A673 (cell line): Measurements from ENCODE around the gene VMAC. TPM values are rescaled to one million over a fixed set of nuclear protein-coding genes. Genes with fewer than 3 reads are reported as not detected.

ENCODE experiments used
- BruUV-seq: library from RNA; stranded (reverse); fragments of 400-500 nt; replicated peaks from 2 replicates; lab custom pipeline; 2021; lab: Mats Ljungman, UMichigan
- CTCF ChIA-PET: fragments of 300-600 bp; sonication (Branson Sonifier 250); formaldehyde crosslinking; loops from one replicate; lab custom pipeline; 2022; ENCODE audit warnings: antibody characterized with exemption; lab: Charles Lee
- POLR2A ChIA-PET: fragments of 300-600 bp; sonication (Branson Sonifier 250); formaldehyde crosslinking; loops from one replicate; lab custom pipeline; 2022; ENCODE audit warnings: antibody characterized with exemption; ENCODE audit not compliant: low non-redundant PET; lab: Charles Lee
- DNase-seq: peaks from one replicate; pipeline ENCODE4 v3.0.0-alpha.2; 2015; ENCODE audit warnings: low spot score
- H3K27ac ChIP-seq: fragments of 200-600 bp; sonication (generic); 2 replicates; pipeline ENCODE4 v1.5.1; 2016; ENCODE audit warnings: mixed run types, low read depth, mild to moderate bottlenecking, mixed read lengths, antibody characterized with exemption, low read length; ENCODE audit not compliant: poor library complexity, severe bottlenecking
- H3K27me3 ChIP-seq: fragments of 200-600 bp; sonication (generic); replicated peaks from 2 replicates; pipeline ENCODE4 v1.6.1; 2017; ENCODE audit warnings: mixed run types, low read depth, mild to moderate bottlenecking, mixed read lengths, antibody characterized with exemption, low read length; ENCODE audit not compliant: insufficient read depth, poor library complexity
- H3K36me3 ChIP-seq: fragments of 200-600 bp; sonication (generic); 2 replicates; pipeline ENCODE4 v1.6.1; 2016; ENCODE audit warnings: mixed run types, mild to moderate bottlenecking, mixed read lengths, antibody characterized with exemption, low read length; ENCODE audit not compliant: insufficient read depth, poor library complexity, severe bottlenecking
- H3K4me1 ChIP-seq: fragments of 200-600 bp; sonication (generic); 2 replicates; pipeline ENCODE4 v1.6.1; 2017; ENCODE audit warnings: mixed run types, mild to moderate bottlenecking, mixed read lengths, antibody characterized with exemption, low read length; ENCODE audit not compliant: insufficient read depth, poor library complexity, severe bottlenecking
- H3K4me3 ChIP-seq: fragments of 200-600 bp; sonication (generic); 2 replicates; pipeline ENCODE4 v1.5.1; 2016; ENCODE audit warnings: low read depth, mixed run types, mild to moderate bottlenecking, mixed read lengths, low read length; ENCODE audit not compliant: poor library complexity, severe bottlenecking
- H3K9me3 ChIP-seq: fragments of 200-600 bp; sonication (generic); 2 replicates; pipeline ENCODE4 v1.6.1; 2016; ENCODE audit warnings: mixed run types, low read depth, mild to moderate bottlenecking, mixed read lengths, antibody characterized with exemption, low read length; ENCODE audit not compliant: poor library complexity, severe bottlenecking
- EZH2 ChIP-seq: fragments of 200-600 bp; sonication (generic); IDR thresholded peaks from 2 replicates; pipeline ENCODE4 v1.6.1; 2017; ENCODE audit warnings: borderline replicate concordance, low read depth, mild to moderate bottlenecking, mixed read lengths, antibody characterized with exemption, low read length; ENCODE audit not compliant: poor library complexity, severe bottlenecking
- intact Hi-C: fragments of 100-400 bp; cut with micrococcal nuclease; formaldehyde crosslinking; loops from one replicate; pipeline ENCODE4 v1.10.0; 2022; ENCODE audit not compliant: unreplicated experiment
- total RNA-seq: library from RNA; stranded (reverse); gene quantifications from 2 replicates; pipeline ENCODE4 v1.2.3, GENCODE V29; 2021
- TF ChIP-seq, protein P1 (sequence below): fragments of 300-800, 200-600 bp; sonication (generic); conservative IDR thresholded peaks from 2 replicates; pipeline ENCODE4 v1.5.1; 2017; ENCODE audit warnings: low read depth, mild to moderate bottlenecking, antibody characterized with exemption, low read length, moderate library complexity, mixed read lengths

The VMAC gene
- total RNA-seq, 1 experiment from 2014 or later = 0.67 TPM

DNA sequence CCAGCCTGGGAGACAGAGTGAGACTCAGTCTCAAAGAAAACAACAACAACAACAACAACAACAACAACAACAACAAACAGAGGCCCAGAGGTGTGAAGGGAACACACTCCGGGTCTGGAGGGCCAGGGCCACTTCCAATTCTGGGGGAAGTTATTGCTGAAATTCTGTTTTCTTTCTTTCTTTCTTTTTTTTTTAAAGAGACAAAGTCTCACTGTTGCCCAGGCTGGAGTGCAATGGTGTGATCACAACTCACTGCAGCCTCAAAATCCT lies 5.9 kb downstream of the VMAC start:
- no peak for TF ChIP-seq EZH2
- TF ChIP-seq, protein P1, sequence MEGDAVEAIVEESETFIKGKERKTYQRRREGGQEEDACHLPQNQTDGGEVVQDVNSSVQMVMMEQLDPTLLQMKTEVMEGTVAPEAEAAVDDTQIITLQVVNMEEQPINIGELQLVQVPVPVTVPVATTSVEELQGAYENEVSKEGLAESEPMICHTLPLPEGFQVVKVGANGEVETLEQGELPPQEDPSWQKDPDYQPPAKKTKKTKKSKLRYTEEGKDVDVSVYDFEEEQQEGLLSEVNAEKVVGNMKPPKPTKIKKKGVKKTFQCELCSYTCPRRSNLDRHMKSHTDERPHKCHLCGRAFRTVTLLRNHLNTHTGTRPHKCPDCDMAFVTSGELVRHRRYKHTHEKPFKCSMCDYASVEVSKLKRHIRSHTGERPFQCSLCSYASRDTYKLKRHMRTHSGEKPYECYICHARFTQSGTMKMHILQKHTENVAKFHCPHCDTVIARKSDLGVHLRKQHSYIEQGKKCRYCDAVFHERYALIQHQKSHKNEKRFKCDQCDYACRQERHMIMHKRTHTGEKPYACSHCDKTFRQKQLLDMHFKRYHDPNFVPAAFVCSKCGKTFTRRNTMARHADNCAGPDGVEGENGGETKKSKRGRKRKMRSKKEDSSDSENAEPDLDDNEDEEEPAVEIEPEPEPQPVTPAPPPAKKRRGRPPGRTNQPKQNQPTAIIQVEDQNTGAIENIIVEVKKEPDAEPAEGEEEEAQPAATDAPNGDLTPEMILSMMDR = no peak
- H3K4me3 ChIP-seq = no peak overlapping the region
- intact Hi-C loops = no loop called here
- H3K4me1 ChIP-seq = no peaks in the 10 kb centered on the region
- POLR2A ChIA-PET = no interaction called here
- CTCF ChIA-PET = no interaction called here
- no peaks in the 10 kb centered on the region for H3K27me3 ChIP-seq
- no TSS peak for BruUV-seq
- H3K27ac ChIP-seq = no peak overlapping the region
- DNase-seq = no peak
- peaks cover 5% of the 10 kb centered on the region for H3K36me3 ChIP-seq
- no peaks in the 10 kb centered on the region for H3K9me3 ChIP-seq

DNA sequence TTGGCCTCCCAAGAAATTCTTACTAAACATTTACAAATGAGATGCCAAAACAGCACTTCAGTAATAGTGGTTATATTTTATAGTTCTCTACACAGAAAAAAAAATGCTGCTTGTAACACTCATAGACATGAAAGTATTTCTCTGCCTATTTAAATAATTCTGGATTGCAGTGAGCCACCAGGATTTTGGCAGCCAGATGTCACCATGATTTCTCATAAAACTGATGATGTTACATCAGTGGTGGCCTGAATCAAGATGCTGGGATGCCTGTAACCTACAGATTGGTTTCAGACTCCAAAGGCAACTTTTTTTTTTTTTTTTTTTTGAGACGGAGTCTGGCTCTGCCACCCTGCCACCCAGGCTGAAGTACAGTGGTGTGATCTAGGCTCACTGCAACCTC lies 6.7 kb downstream of the VMAC start:
- Histone ChIP-seq H3K27ac (no peak overlapping the region), H3K36me3 (peaks cover 11% of the 10 kb centered on the region), H3K9me3 (no peaks in the 10 kb centered on the region), H3K4me3 (no peak overlapping the region), H3K4me1 (no peaks in the 10 kb centered on the region), H3K27me3 (no peaks in the 10 kb centered on the region)
- intact Hi-C loops = no loop called here
- ChIA-PET POLR2A (no interaction called here), CTCF (no interaction called here)
- TF ChIP-seq, protein P1 = no peak
- TF ChIP-seq EZH2 = no peak
- BruUV-seq = no TSS peak
- DNase-seq = no peak

DNA sequence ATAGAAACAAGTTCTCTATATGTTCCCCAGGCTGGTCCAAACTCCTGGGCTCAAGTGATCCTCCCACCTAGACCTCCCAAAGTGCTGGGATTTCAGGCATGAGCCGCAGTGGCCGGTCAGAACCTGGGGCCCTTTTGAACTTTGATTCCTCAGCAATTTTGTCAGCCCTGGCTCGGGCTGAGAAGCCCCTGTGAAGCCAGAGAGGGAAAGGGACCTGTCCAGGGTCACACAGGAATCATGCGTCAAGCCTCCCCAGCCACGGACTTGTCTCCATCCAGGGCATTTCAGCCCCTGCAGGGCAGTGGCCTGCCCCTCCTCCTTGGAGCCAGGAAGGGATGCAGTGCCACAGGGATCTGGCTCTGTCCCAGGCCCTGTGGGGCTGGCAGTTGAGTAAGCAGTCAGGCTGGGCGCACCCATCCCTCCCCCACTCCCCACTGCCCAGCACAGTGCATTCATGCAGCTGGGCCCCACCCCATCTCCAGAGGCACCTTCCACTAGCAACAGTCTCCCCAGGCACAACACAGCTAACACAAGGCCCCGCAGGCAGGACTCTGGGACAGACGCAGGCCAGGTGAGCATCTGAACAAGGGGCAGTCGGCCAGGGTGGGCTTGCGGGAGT lies 9.2 kb downstream of the VMAC start, which contains the start of gene CAPS:
CAPS (plus strand) TSS at position 516 of the 619 bp plus-strand sequence. CDS start 153 bp downstream, outside the sequence.
- H3K9me3 ChIP-seq = no peaks in the 10 kb centered on the region
- no peak within 1 kb of the TSS for H3K27ac ChIP-seq
- ChIA-PET POLR2A (no interaction called here), CTCF (no interaction called here)
- H3K27me3 ChIP-seq = no peaks in the 10 kb centered on the region
- no peak within 1 kb of the TSS for H3K4me3 ChIP-seq
- BruUV-seq = no TSS peak
- DNase-seq = no peak
- H3K4me1 ChIP-seq = no peaks in the 10 kb centered on the region
- no peak for TF ChIP-seq EZH2
- peaks cover 32% of the 10 kb centered on the region for H3K36me3 ChIP-seq
- intact Hi-C loops = no loop called here

DNA sequence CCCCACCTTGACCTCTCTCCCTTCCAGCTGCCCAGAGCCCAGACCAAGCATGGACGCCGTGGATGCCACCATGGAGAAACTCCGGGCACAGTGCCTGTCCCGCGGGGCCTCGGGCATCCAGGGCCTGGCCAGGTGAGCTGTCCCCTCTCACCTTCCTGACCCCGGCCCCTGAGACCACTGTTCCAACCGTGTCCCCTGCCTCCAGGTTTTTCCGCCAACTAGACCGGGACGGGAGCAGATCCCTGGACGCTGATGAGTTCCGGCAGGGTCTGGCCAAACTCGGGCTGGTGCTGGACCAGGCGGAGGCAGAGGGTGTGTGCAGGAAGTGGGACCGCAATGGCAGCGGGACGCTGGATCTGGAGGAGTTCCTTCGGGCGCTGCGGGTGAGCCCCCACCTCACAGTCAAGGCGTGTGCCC lies 9.7 kb downstream of the VMAC start:
- ChIA-PET CTCF (no interaction called here), POLR2A (no interaction called here)
- no peaks in the 10 kb centered on the region for H3K27me3 ChIP-seq
- H3K9me3 ChIP-seq = no peaks in the 10 kb centered on the region
- TF ChIP-seq EZH2 = no peak
- TF ChIP-seq, protein P1 = no peak
- H3K27ac ChIP-seq = no peak overlapping the region
- peaks cover 37% of the 10 kb centered on the region for H3K36me3 ChIP-seq
- no TSS peak for BruUV-seq
- intact Hi-C loops = no loop called here
- no peaks in the 10 kb centered on the region for H3K4me1 ChIP-seq
- DNase-seq = no peak
- H3K4me3 ChIP-seq = no peak overlapping the region
